IMR-90 (cell line): Measurements from ENCODE around the gene FAM163B. TPM values are rescaled to one million over a fixed set of nuclear protein-coding genes. Genes with fewer than 3 reads are reported as not detected.

Experiments
- ATAC-seq: fragments of 200-7000 bp; cut with Tn5 transposase; 2 replicates; pipeline ENCODE4 v1.9.1; 2020; ENCODE audit warnings: low read depth, mild to moderate bottlenecking, moderate library complexity
- BruUV-seq: library from RNA; stranded (reverse); fragments of 400-500 nt; replicated peaks from 2 replicates; lab custom pipeline; 2021; lab: Mats Ljungman, UMichigan
- CTCF ChIA-PET: fragments of 300-600 bp; formaldehyde crosslinking; extraction: SDS; loops from one replicate; lab custom pipeline; 2021; ENCODE audit warnings: antibody characterized with exemption; lab: Yijun Ruan, JAX
- POLR2A ChIA-PET: fragments of 300-600 bp; sonication (Branson Sonifier 250); formaldehyde crosslinking; loops from one replicate; lab custom pipeline; 2022; ENCODE audit warnings: antibody characterized with exemption; ENCODE audit not compliant: unreplicated experiment; lab: Charles Lee
- DNase-seq: peaks from one replicate; pipeline ENCODE4 v3.0.0; 2013
- H2AFZ ChIP-seq: replicated peaks from 2 replicates; pipeline ENCODE3; 2013; ENCODE audit warnings: low read length, mild to moderate bottlenecking; ENCODE audit not compliant: poor library complexity
- H2AK5ac ChIP-seq: 2 replicates; pipeline ENCODE4 v1.6.1; 2013; ENCODE audit warnings: low read depth, low read length, inconsistent platforms
- H2AK9ac ChIP-seq: replicated peaks from 2 replicates; pipeline ENCODE3; 2013; ENCODE audit warnings: mild to moderate bottlenecking, low read depth, low read length, moderate library complexity; ENCODE audit not compliant: poor library complexity
- H2BK120ac ChIP-seq: 2 replicates; pipeline ENCODE4 v1.6.1; 2013; ENCODE audit warnings: low read depth, low read length, inconsistent platforms
- H2BK15ac ChIP-seq: 3 replicates; pipeline ENCODE4 v1.6.1; 2013; ENCODE audit warnings: low read depth, low read length, inconsistent platforms
- H2BK20ac ChIP-seq: 2 replicates; pipeline ENCODE4 v1.6.1; 2013; ENCODE audit warnings: low read depth, mild to moderate bottlenecking, inconsistent platforms, low read length, moderate library complexity
- H2BK5ac ChIP-seq: 2 replicates; pipeline ENCODE4 v1.6.1; 2013; ENCODE audit warnings: mild to moderate bottlenecking, low read depth, low read length, inconsistent platforms; ENCODE audit not compliant: poor library complexity, severe bottlenecking
- H3K14ac ChIP-seq: replicated peaks from 2 replicates; pipeline ENCODE4 v1.6.1; 2013; ENCODE audit warnings: low read depth, low read length, inconsistent platforms
- H3K18ac ChIP-seq: 2 replicates; pipeline ENCODE4 v1.6.1; 2013; ENCODE audit warnings: low read depth, low read length, control low read depth
- H3K23ac ChIP-seq: 2 replicates; pipeline ENCODE4 v1.6.1; 2013; ENCODE audit warnings: low read depth, low read length, inconsistent platforms
- H3K27ac ChIP-seq: 2 replicates; pipeline ENCODE4 v1.5.1; 2013; ENCODE audit warnings: mild to moderate bottlenecking, control low read depth, low read length; ENCODE audit not compliant: insufficient read depth
- H3K27me3 ChIP-seq: 2 replicates; pipeline ENCODE4 v1.6.1; 2013; ENCODE audit warnings: low read length; ENCODE audit not compliant: control insufficient read depth, insufficient read depth
- H3K36me3 ChIP-seq: 2 replicates; pipeline ENCODE4 v1.6.1; 2013; ENCODE audit warnings: low read length, mixed read lengths; ENCODE audit not compliant: control insufficient read depth, insufficient read depth
- H3K4ac ChIP-seq: 2 replicates; pipeline ENCODE4 v1.6.1; 2013; ENCODE audit warnings: low read depth, low read length, inconsistent platforms
- H3K4me1 ChIP-seq: 2 replicates; pipeline ENCODE4 v1.6.1; 2013; ENCODE audit warnings: low read length, mixed read lengths; ENCODE audit not compliant: control insufficient read depth, insufficient read depth
- H3K4me2 ChIP-seq: 2 replicates; pipeline ENCODE4 v1.6.1; 2013; ENCODE audit warnings: low read depth, mild to moderate bottlenecking, control low read depth, low read length, moderate library complexity
- H3K4me3 ChIP-seq: 2 replicates; pipeline ENCODE4 v1.5.1; 2013; ENCODE audit warnings: low read depth, mild to moderate bottlenecking, control low read depth, low read length, moderate library complexity; ENCODE audit not compliant: insufficient read depth
- H3K56ac ChIP-seq: 2 replicates; pipeline ENCODE4 v1.6.1; 2013; ENCODE audit warnings: low read length, inconsistent platforms; ENCODE audit not compliant: insufficient read depth; ENCODE audit errors: extremely low read depth
- H3K79me1 ChIP-seq, 2 experiments: 2 replicates each; pipeline ENCODE4 v1.6.1; 2013; ENCODE audit warnings: low read length in 2 of 2, inconsistent platforms in 1 of 2, low read depth in 1 of 2
- H3K9ac ChIP-seq: 2 replicates; pipeline ENCODE4 v1.6.1; 2013; ENCODE audit warnings: low read depth, low read length, control low read depth
- H3K9me1 ChIP-seq: 2 replicates; pipeline ENCODE4 v1.6.1; 2013; ENCODE audit warnings: low read length, inconsistent platforms; ENCODE audit not compliant: insufficient read depth
- H3K9me3 ChIP-seq: 2 replicates; pipeline ENCODE4 v1.6.1; 2013; ENCODE audit warnings: low read length; ENCODE audit not compliant: control insufficient read depth, insufficient read depth
- H4K20me1 ChIP-seq: 2 replicates; pipeline ENCODE4 v1.6.1; 2013; ENCODE audit warnings: low read length, inconsistent platforms; ENCODE audit not compliant: insufficient read depth
- H4K5ac ChIP-seq: 2 replicates; pipeline ENCODE4 v1.6.1; 2013; ENCODE audit warnings: mild to moderate bottlenecking, low read depth, low read length, control low read depth
- H4K8ac ChIP-seq, 2 experiments: 2 replicates each; pipeline ENCODE4 v1.6.1; 2013; ENCODE audit warnings: low read depth in 2 of 2, low read length in 2 of 2, control low read depth in 1 of 2, inconsistent platforms in 1 of 2
- H4K91ac ChIP-seq: 2 replicates; pipeline ENCODE4 v1.6.1; 2013; ENCODE audit warnings: low read depth, low read length, inconsistent platforms; ENCODE audit not compliant: insufficient read depth
- BHLHE40 ChIP-seq: fragments of 150-350 bp; IDR thresholded peaks from 2 replicates; pipeline ENCODE4 v1.6.1; 2016; ENCODE audit warnings: mild to moderate bottlenecking, low read depth, low read length
- CEBPB ChIP-seq: IDR thresholded peaks from 2 replicates; pipeline ENCODE4 v1.6.1; 2012; ENCODE audit warnings: low read depth, low read length, improper control_type of control experiment
- CHD1 ChIP-seq: IDR thresholded peaks from 2 replicates; pipeline ENCODE4 v1.6.1; 2012; ENCODE audit warnings: low read depth, low read length, improper control_type of control experiment
- CTCF ChIP-seq: conservative IDR thresholded peaks from 2 replicates; pipeline ENCODE4 v1.5.1; 2012; ENCODE audit warnings: mild to moderate bottlenecking, low read depth, low read length, improper control_type of control experiment
- ELK1 ChIP-seq: fragments of 150-350 bp; IDR thresholded peaks from 2 replicates; pipeline ENCODE4 v1.6.1; 2016; ENCODE audit warnings: low read depth, mild to moderate bottlenecking, low read length, moderate library complexity, borderline replicate concordance
- FOS ChIP-seq: fragments of 150-350 bp; IDR thresholded peaks from 2 replicates; pipeline ENCODE4 v1.6.1; 2016; ENCODE audit warnings: low read depth, low read length
- MAFK ChIP-seq: IDR thresholded peaks from 2 replicates; pipeline ENCODE4 v1.6.1; 2012; ENCODE audit warnings: low read depth, low read length, improper control_type of control experiment
- MAZ ChIP-seq: IDR thresholded peaks from 2 replicates; pipeline ENCODE4 v1.6.1; 2012; ENCODE audit warnings: low read depth, mild to moderate bottlenecking, low read length, improper control_type of control experiment, moderate library complexity, borderline replicate concordance
- MXI1 ChIP-seq: IDR thresholded peaks from 2 replicates; pipeline ENCODE4 v1.6.1; 2012; ENCODE audit warnings: low read depth, mild to moderate bottlenecking, low read length, moderate library complexity, borderline replicate concordance
- NFE2L2 ChIP-seq: fragments of 150-350 bp; IDR thresholded peaks from 2 replicates; pipeline ENCODE4 v1.6.1; 2016; ENCODE audit warnings: low read depth, mild to moderate bottlenecking, low read length
- POLR2A ChIP-seq: IDR thresholded peaks from 2 replicates; pipeline ENCODE4 v1.6.1; 2012; ENCODE audit warnings: mild to moderate bottlenecking, low read depth, low read length
- RAD21 ChIP-seq: IDR thresholded peaks from 2 replicates; pipeline ENCODE4 v1.6.1; 2012; ENCODE audit warnings: low read length, improper control_type of control experiment
- RCOR1 ChIP-seq: IDR thresholded peaks from 2 replicates; pipeline ENCODE4 v1.6.1; 2012; ENCODE audit warnings: mild to moderate bottlenecking, low read length, improper control_type of control experiment; ENCODE audit not compliant: insufficient replicate concordance
- RFX5 ChIP-seq: IDR thresholded peaks from 2 replicates; pipeline ENCODE4 v1.8.0; 2012; ENCODE audit warnings: low read depth, mild to moderate bottlenecking, low read length, moderate library complexity
- SMC3 ChIP-seq: fragments of 150-350 bp; IDR thresholded peaks from 2 replicates; pipeline ENCODE4 v1.6.1; 2016; ENCODE audit warnings: low read depth, mild to moderate bottlenecking, antibody characterized with exemption, low read length, moderate library complexity
- USF2 ChIP-seq: fragments of 150-350 bp; IDR thresholded peaks from 2 replicates; pipeline ENCODE4 v1.6.1; 2017; ENCODE audit warnings: mild to moderate bottlenecking, antibody characterized with exemption, low read length, low read depth
- WGBS, 2 experiments: methylation state at CpG; one replicate each; pipeline versions ENCODE4 v1.1.5 to v1.1.7; 2013; ENCODE audit warnings: missing lambda C conversion rate in 2 of 2; ENCODE audit not compliant: insufficient read length in 1 of 2; ENCODE audit errors: extremely low coverage in 2 of 2; 5-methylcytosine and 5-hydroxymethylcytosine counted together
- dilution Hi-C: fragments of 300-500 bp; cut with HindIII; formaldehyde crosslinking; loops from one replicate; pipeline ENCODE4 v1.14.3; 2018; ENCODE audit warnings: low sequenced_read_pairs; ENCODE audit not compliant: unreplicated experiment
- in situ Hi-C: fragments of 300-500 bp; cut with MboI; formaldehyde crosslinking; loops from 3 replicates; pipeline ENCODE4 v1.14.3; 2019; ENCODE audit warnings: low sequenced_read_pairs, inconsistent platforms, mixed read lengths
- intact Hi-C: fragments of 100-400 bp; cut with micrococcal nuclease; formaldehyde crosslinking; loops from 2 replicates; pipeline ENCODE4 v1.10.0; 2022
- polyA plus RNA-seq, 3 experiments: library from polyadenylated mRNA; depleted of rRNA; stranded (reverse); fragments of >200 nt; gene quantifications; 2 replicates each; pipeline ENCODE4 v1.2.3, GENCODE V29; 2012; ENCODE audit warnings: low replicate concordance in 1 of 3
- total RNA-seq: library from RNA; depleted of rRNA; stranded (reverse); fragments of >200 nt; gene quantifications from 2 replicates; pipeline ENCODE4 v1.2.3, GENCODE V29; 2012

FAM163B gene
- total and polyA plus RNA-seq, 2 of the 4 experiments (the other 2 are of a cell fraction), result not detected

- Histone ChIP-seq H3K79me1 (no peaks in the 10 kb centered on the region), H3K27ac (no peak overlapping the region), H4K8ac (no peak overlapping the region), H2BK120ac (no peak overlapping the region), H3K4me3 (no peak overlapping the region), H2BK15ac (no peak overlapping the region), H2BK5ac (no peak overlapping the region), H3K4ac (no peak overlapping the region), H4K5ac (no peak overlapping the region), H3K56ac (no peak overlapping the region), H3K4me2 (no peak overlapping the region), H2AFZ (peak overlapping the region; percentile 21), H4K91ac (no peak overlapping the region), H2AK5ac (no peak overlapping the region), H3K9me3 (peaks cover 2% of the 10 kb centered on the region; the same call in 1 of the 2 replicates), H3K4me1 (peaks cover 4% of the 10 kb centered on the region; the same call in 1 of the 2 replicates), H3K36me3 (no peaks in the 10 kb centered on the region), H3K9me1 (no peaks in the 10 kb centered on the region), H2BK20ac (no peak overlapping the region), H3K23ac (no peak overlapping the region), H3K27me3 (peaks cover 42% of the 10 kb centered on the region), H3K18ac (no peak overlapping the region), H3K9ac (no peak overlapping the region), H4K20me1 (no peaks in the 10 kb centered on the region), H2AK9ac (no peak overlapping the region), H3K14ac (no peak overlapping the region)
- ATAC-seq (no peak), DNase-seq (no peak)
- TF ChIP-seq CHD1, result no peak
- TF ChIP-seq MXI1, result no peak
- no peak for TF ChIP-seq MAFK
- no peak for TF ChIP-seq RAD21
- no peak for TF ChIP-seq RCOR1
- TF ChIP-seq NFE2L2, result no peak
- no peak for TF ChIP-seq CEBPB
- no peak for TF ChIP-seq MAZ
- TF ChIP-seq BHLHE40, result no peak
- no peak for TF ChIP-seq POLR2A
- no peak for TF ChIP-seq CTCF
- no peak for TF ChIP-seq SMC3
- TF ChIP-seq USF2, result no peak
- TF ChIP-seq RFX5, result no peak
- no peak for TF ChIP-seq FOS
- TF ChIP-seq ELK1, result no peak
- dilution Hi-C loops (no loop called here), intact Hi-C loops (no loop called here), in situ Hi-C loops (no loop called here)
- BruUV-seq, result no TSS peak
- CTCF ChIA-PET, result no interaction called here
- 36% methylated on average over 12 of the region's 23 CpGs; no CpG with 5 or more reads in 1 of the 2 experiments for WGBS, 2 experiments
- POLR2A ChIA-PET, result no interaction called here
These were observed 25.6 kb downstream of the FAM163B start for GRCh38 chr9:133583586-133583985.
